Left lung (tissue), 10 donors: ENCODE measurements around the gene TAS2R7. TPM values are rescaled to one million over a fixed set of nuclear protein-coding genes. Genes with fewer than 3 reads are reported as not detected.

ENCODE experiments used
- ATAC-seq: fragments of 200-7000 bp; cut with Tn5 transposase; one replicate; pipeline ENCODE4 v1.9.1; 2020; ENCODE audit warnings: moderate library complexity
- DNase-seq, 4 donors: peaks; one replicate each; pipeline ENCODE4 v3.0.0-alpha.2; 2013 to 2020
- H3K27ac ChIP-seq, 2 donors: fragments of 200-600 bp; sonication (generic) in 1 of 2; one replicate each; pipeline versions ENCODE4 v1.5.0 to v1.8.0; 2020 to 2021
- H3K27me3 ChIP-seq, 2 donors: fragments of 200-600 bp; sonication (generic) in 1 of 2; one replicate each; pipeline versions ENCODE4 v1.5.0 to v1.8.0; 2020 to 2021
- H3K36me3 ChIP-seq, 2 donors: fragments of 200-600 bp; sonication (generic) in 1 of 2; one replicate each; pipeline versions ENCODE4 v1.5.0 to v1.8.0; 2020 to 2021
- H3K4me1 ChIP-seq, 2 donors: fragments of 200-600 bp; one replicate each; pipeline ENCODE4 v1.8.0; 2021
- H3K4me3 ChIP-seq, 2 donors: fragments of 200-600 bp; sonication (generic) in 1 of 2; one replicate each; pipeline versions ENCODE4 v1.5.0 to v1.8.0; 2020 to 2021; ENCODE audit warnings: mild to moderate bottlenecking in 1 of 2
- H3K9me3 ChIP-seq, 2 donors: fragments of 200-600 bp; sonication (generic) in 1 of 2; one replicate each; pipeline versions ENCODE4 v1.5.0 to v1.8.0; 2020 to 2021
- CTCF ChIP-seq, 2 donors: fragments of 200-600 bp; sonication (generic) in 1 of 2; IDR thresholded peaks; one replicate each; pipeline versions ENCODE4 v1.5.0 to v1.8.0; 2021; ENCODE audit warnings: antibody characterized with exemption in 2 of 2
- intact Hi-C, 2 donors: fragments of 100-400 bp; cut with DNase I; formaldehyde crosslinking; loops; one replicate each; pipeline versions ENCODE4 v1.11.2 to v1.14.2; 2022
- polyA plus RNA-seq, 6 donors: library from polyadenylated mRNA; unstranded; fragments of 120-200 nt; gene quantifications; one replicate each; pipeline ENCODE4 v1.2.1, GENCODE V29; 2013; ENCODE audit not compliant: insufficient read length in 6 of 6
- total RNA-seq, 2 donors: library from RNA; stranded (reverse); fragmentation: NEBNext Ultra II Directional; extraction: Animal tissue kit (Norgen Biotek cat#: 25700); gene quantifications; one replicate each; pipeline ENCODE4 v1.2.1, GENCODE V29; 2021
- donor health status: DM: no; HTN: yes; CAD: no.
- donor health status: DM: no; HTN: no; CAD: no.

TAS2R7 gene
- total and polyA plus RNA-seq, 8 donors, result not detected

DNA sequence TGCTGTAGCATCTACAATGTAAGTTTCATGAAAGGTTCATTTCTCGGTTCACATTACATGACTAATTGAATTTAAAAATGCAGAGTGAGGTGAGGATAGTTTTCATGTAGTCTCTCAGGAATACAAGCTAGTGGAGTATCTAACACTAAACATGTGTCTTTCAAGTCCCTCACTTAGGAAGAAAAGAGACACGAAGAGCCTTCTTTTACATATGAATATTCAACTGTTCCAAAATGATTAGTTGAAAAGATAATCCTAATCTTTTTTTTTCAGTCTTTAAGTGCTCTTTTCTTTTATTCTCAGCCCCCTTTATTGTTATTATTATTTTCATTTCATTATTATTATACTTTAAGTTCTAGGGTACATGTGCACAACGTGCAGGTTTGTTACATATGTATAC is 36.0 kb upstream of the TAS2R7 start:
- Histone ChIP-seq H3K36me3 (no peaks in the 10 kb centered on the region), H3K9me3 (peaks cover 0 to 10% of the 10 kb centered on the region in 2 donors), H3K4me3 (no peak overlapping the region), H3K4me1 (no peaks in the 10 kb centered on the region), H3K27me3 (no peaks in the 10 kb centered on the region), H3K27ac (no peak overlapping the region)
- DNase-seq, result no peak
- TF ChIP-seq CTCF (IDR thresholded peaks at IDR 0.05), result no peak
- intact Hi-C loops, result no loop called here
- no peak for ATAC-seq

- no peak for TF ChIP-seq CTCF (IDR thresholded peaks at IDR 0.05)
- intact Hi-C loops, result no loop called here
- ATAC-seq (no peak), DNase-seq (no peak)
- no peaks in the 10 kb centered on the region for H3K9me3 ChIP-seq
- no peaks in the 10 kb centered on the region for H3K4me1 ChIP-seq
- H3K36me3 ChIP-seq, result no peaks in the 10 kb centered on the region
- no peak overlapping the region for H3K27ac ChIP-seq
- H3K27me3 ChIP-seq, result no peaks in the 10 kb centered on the region
- no peak overlapping the region for H3K4me3 ChIP-seq
These were observed 27.6 kb upstream of the TAS2R7 start for GRCh38 chr12:10829994-10830393.

- intact Hi-C loops, result no loop called here
- H3K27ac ChIP-seq, result no peak within 1 kb of the TSS
- no peaks in the 10 kb centered on the region for H3K27me3 ChIP-seq
- H3K9me3 ChIP-seq, result no peaks in the 10 kb centered on the region
- H3K4me1 ChIP-seq, result no peaks in the 10 kb centered on the region
- DNase-seq (no peak), ATAC-seq (no peak)
- no peak within 1 kb of the TSS for H3K4me3 ChIP-seq
- no peak for TF ChIP-seq CTCF (IDR thresholded peaks at IDR 0.05)
- no peaks in the 10 kb centered on the region for H3K36me3 ChIP-seq
These were observed 23.8 kb upstream of the TAS2R7 start, which contains the start of gene TAS2R10 for GRCh38 chr12:10826258-10826657. Gene TAS2R10 (minus strand): TSS chr12:10826358. CDS start chr12:10826269, 89 bp downstream.

DNA sequence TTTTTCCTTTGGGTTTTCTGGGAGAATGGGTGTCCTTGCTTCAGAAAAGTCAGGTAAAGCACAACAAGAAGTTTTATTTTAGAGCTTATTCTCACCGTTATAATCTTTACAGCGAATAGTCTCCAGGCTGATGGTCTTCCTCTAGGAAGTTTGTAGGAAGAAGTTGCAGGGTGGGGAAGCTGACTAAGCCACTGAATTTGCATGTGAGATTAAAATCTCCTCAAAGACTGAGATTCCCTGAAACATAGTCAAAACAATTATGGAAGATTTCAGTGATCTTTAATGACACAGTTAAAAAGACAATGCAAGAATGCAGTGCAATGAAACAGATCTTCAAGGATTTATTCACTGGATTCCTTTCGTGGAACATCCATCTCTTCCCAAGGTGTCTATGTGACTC is 22.5 kb upstream of the TAS2R7 start:
- no peak overlapping the region for H3K4me3 ChIP-seq
- H3K9me3 ChIP-seq, result no peaks in the 10 kb centered on the region
- no peaks in the 10 kb centered on the region for H3K4me1 ChIP-seq
- DNase-seq (no peak), ATAC-seq (no peak)
- intact Hi-C loops, result no loop called here
- H3K27me3 ChIP-seq, result no peaks in the 10 kb centered on the region
- no peak for TF ChIP-seq CTCF (IDR thresholded peaks at IDR 0.05)
- H3K36me3 ChIP-seq, result no peaks in the 10 kb centered on the region
- no peak overlapping the region for H3K27ac ChIP-seq

GRCh38 chr12:10811883-10812536 is 9.6 kb upstream of the TAS2R7 start:
- DNase-seq, result no peak
- intact Hi-C loops, result no loop called here
- TF ChIP-seq CTCF (IDR thresholded peaks at IDR 0.05), result no peak
- Histone ChIP-seq H3K4me1 (no peaks in the 10 kb centered on the region), H3K36me3 (no peaks in the 10 kb centered on the region), H3K27ac (no peak overlapping the region), H3K27me3 (no peaks in the 10 kb centered on the region), H3K9me3 (no peaks in the 10 kb centered on the region), H3K4me3 (no peak overlapping the region)
- ATAC-seq, result no peak
